KMS-11 (cell line): ENCODE measurements around the gene DUS1L.
A peak's percentile ranks its signal among the peaks of the same experiment; 100 is the strongest.

Source experiments
- H2AFZ ChIP-seq: fragments of 200-600 bp; sonication (generic); 2 replicates; pipeline ENCODE4 v1.6.1; 2016; ENCODE audit warnings: antibody characterized with exemption, mixed run types, low read depth
- H3K27ac ChIP-seq: fragments of 200-600 bp; sonication (generic); 2 replicates; pipeline ENCODE4 v1.6.1; 2016; ENCODE audit warnings: mild to moderate bottlenecking, mixed run types
- H3K27me3 ChIP-seq: fragments of 200-600 bp; sonication (generic); 2 replicates; pipeline ENCODE4 v1.6.1; 2017; ENCODE audit warnings: mild to moderate bottlenecking, low read depth, mixed run types, moderate library complexity; ENCODE audit not compliant: insufficient read depth
- H3K36me3 ChIP-seq: fragments of 200-600 bp; sonication (generic); 2 replicates; pipeline ENCODE4 v1.6.1; 2017; ENCODE audit warnings: mild to moderate bottlenecking, mixed run types; ENCODE audit not compliant: insufficient read depth
- H3K4me1 ChIP-seq: fragments of 200-600 bp; sonication (generic); 2 replicates; pipeline ENCODE4 v1.6.1; 2016; ENCODE audit warnings: mild to moderate bottlenecking, low read depth, mixed run types; ENCODE audit not compliant: poor library complexity, severe bottlenecking
- H3K4me2 ChIP-seq: fragments of 200-600 bp; sonication (generic); 2 replicates; pipeline ENCODE4 v1.7.0; 2016; ENCODE audit warnings: mild to moderate bottlenecking, mixed run types
- H3K4me3 ChIP-seq: fragments of 200-600 bp; sonication (generic); IDR thresholded peaks from 2 replicates; pipeline ENCODE4 v1.6.1; 2017; ENCODE audit warnings: low read depth, low read length, mixed read lengths; ENCODE audit not compliant: insufficient read depth
- H3K79me2 ChIP-seq: fragments of 200-600 bp; sonication (generic); 2 replicates; pipeline ENCODE4 v1.6.1; 2016; ENCODE audit warnings: low read depth, mixed run types; ENCODE audit not compliant: insufficient read depth
- H3K9ac ChIP-seq: fragments of 200-600 bp; sonication (generic); 2 replicates; pipeline ENCODE4 v1.6.1; 2016; ENCODE audit warnings: mild to moderate bottlenecking, mixed run types
- H4K20me1 ChIP-seq: fragments of 200-600 bp; sonication (generic); 2 replicates; pipeline ENCODE4 v1.6.1; 2016; ENCODE audit warnings: mild to moderate bottlenecking, mixed run types; ENCODE audit not compliant: insufficient read depth
- CTCF ChIP-seq: fragments of 200-600 bp; sonication (generic); conservative IDR thresholded peaks from 2 replicates; pipeline ENCODE4 v1.6.1; 2017; ENCODE audit warnings: low read depth, mild to moderate bottlenecking, antibody characterized with exemption, low read length, moderate library complexity, mixed read lengths

Gene DUS1L

DNA sequence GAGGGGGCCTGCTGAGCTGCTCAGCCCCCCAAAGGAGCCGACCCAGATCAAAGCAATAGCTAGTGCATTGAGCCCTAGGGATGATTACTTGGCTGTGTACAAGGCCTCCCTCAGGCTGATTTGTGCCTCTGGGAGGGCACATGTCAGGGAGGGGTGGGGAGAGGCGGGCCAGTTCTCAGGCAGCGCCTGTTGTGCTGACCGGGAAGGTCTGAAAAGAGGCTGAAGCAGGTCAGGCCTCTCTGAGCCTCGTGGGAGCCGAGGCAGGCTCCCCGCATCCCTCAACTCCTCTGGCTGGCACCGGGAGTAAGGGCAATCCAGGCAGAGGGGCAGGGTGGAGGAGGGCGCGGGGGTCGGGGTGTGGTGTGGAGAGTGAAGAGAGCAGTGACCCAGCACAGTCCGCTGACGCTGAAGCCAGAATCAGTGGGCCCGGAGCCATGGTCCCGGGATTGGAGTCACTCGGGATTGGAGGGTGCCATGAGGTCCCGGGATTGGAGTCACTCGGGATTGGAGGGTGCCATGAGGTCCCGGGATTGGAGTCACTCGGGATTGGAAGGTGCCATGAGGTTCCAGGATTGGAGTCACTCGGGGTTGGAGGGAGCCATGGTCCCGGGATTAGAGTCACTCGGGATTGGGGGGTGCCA, 31.1 kb downstream of the DUS1L start:
- H2AFZ ChIP-seq, result no peak overlapping the region
- H4K20me1 ChIP-seq, result no peaks in the 10 kb centered on the region
- H3K79me2 ChIP-seq, result no peaks in the 10 kb centered on the region; the same call in 1 of the 2 replicates
- no peak overlapping the region for H3K27ac ChIP-seq
- no peak overlapping the region for H3K9ac ChIP-seq
- no peak for TF ChIP-seq CTCF
- peaks cover 21% of the 10 kb centered on the region for H3K4me1 ChIP-seq
- no peaks in the 10 kb centered on the region for H3K36me3 ChIP-seq
- H3K4me3 ChIP-seq, result no peak overlapping the region
- H3K27me3 ChIP-seq, result no peaks in the 10 kb centered on the region
- H3K4me2 ChIP-seq, result no peak overlapping the region

DNA sequence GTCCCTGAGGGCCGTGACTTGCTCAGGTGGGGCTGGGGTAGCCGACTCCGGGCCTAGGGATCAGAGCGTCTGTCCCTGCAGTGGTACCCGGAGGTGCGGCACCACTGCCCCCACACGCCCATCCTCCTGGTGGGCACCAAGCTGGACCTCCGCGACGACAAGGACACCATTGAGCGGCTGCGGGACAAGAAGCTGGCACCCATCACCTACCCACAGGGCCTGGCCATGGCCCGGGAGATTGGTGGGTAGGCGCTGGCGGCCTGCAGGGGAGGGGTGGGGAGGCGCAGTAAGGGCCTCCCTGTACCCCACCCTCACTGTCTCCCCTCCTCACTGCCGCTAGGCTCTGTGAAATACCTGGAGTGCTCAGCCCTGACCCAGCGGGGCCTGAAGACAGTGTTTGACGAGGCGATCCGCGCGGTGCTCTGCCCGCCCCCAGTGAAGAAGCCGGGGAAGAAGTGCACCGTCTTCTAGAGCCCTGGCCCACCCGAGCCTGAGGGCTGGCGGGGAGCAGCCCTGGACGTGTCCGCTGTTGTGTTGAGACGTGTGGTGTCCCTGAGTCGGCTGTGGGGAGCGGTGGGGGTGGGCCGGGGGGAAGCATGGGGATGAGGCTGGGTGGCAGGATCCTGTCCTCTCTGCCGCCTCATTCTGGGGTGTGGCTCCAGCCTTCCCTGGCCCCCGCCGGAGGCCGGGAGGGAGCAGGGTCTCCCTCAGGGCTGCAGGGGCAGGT, 32.1 kb downstream of the DUS1L start:
- H4K20me1 ChIP-seq, result no peaks in the 10 kb centered on the region
- no peak for TF ChIP-seq CTCF
- no peaks in the 10 kb centered on the region for H3K36me3 ChIP-seq
- no peak overlapping the region for H3K9ac ChIP-seq
- no peaks in the 10 kb centered on the region for H3K27me3 ChIP-seq
- no peaks in the 10 kb centered on the region; the same call in 1 of the 2 replicates for H3K79me2 ChIP-seq
- peaks cover 21% of the 10 kb centered on the region for H3K4me1 ChIP-seq
- no peak overlapping the region for H3K27ac ChIP-seq
- peak overlapping the region; percentile 92; the same call in 1 of the 2 replicates for H3K4me2 ChIP-seq
- no peak overlapping the region for H2AFZ ChIP-seq
- H3K4me3 ChIP-seq, result no peak overlapping the region

GRCh38 chr17:82031885-82032627, 33.5 kb downstream of the DUS1L start:
- Histone ChIP-seq H3K9ac (peak overlapping the region; percentile 77), H3K79me2 (no peaks in the 10 kb centered on the region; the same call in 1 of the 2 replicates), H4K20me1 (no peaks in the 10 kb centered on the region), H3K4me1 (peaks cover 15% of the 10 kb centered on the region), H3K36me3 (no peaks in the 10 kb centered on the region), H2AFZ (peak overlapping the region; percentile 59), H3K4me2 (peak overlapping the region; percentile 92), H3K4me3 (no peak overlapping the region), H3K27ac (peak overlapping the region; percentile 28; the same call in 1 of the 2 replicates), H3K27me3 (no peaks in the 10 kb centered on the region)
- TF ChIP-seq CTCF, result no peak

DNA sequence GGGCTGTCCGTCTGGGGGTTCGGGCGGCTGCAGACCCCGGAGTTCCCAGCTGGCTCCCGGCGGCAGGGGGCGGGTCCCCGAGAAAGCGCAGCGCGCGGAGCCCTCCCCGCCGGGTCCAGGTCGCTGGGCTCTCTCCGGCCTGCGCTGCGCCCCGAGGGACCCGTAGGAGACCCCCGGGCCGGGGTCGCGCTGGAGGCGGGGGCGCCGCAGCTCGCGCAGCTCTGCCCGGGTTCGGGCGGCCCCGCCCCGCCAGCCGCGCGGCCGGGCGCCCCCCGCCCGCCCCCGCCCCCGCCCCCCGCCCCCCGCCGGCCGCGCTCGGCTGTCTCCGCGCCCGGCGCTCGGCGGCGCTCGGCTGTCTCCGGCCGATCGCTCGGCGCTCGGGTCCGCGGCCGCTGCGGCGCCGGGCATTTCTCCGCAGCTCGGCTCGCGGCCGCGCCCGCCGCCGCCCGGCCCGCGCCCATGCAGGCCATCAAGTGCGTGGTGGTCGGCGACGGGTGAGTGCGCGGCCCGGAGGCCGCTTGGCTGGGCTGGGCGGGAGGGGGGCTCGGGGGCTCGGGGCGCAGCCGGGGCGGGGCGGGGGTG, 34.2 kb downstream of the DUS1L start, which contains the start of gene RAC3:
Gene RAC3, plus strand, starts transcription at position 376 of the 582 bp plus-strand sequence. Its CDS starts 84 bp downstream, at position 460.
- Histone ChIP-seq H3K4me2 (peak within 1 kb of the TSS; percentile 92), H3K9ac (peak within 1 kb of the TSS; percentile 77), H4K20me1 (no peaks in the 10 kb centered on the region), H3K36me3 (no peaks in the 10 kb centered on the region), H3K4me3 (no peak within 1 kb of the TSS), H3K27me3 (no peaks in the 10 kb centered on the region), H3K4me1 (peaks cover 11% of the 10 kb centered on the region), H3K79me2 (no peaks in the 10 kb centered on the region), H2AFZ (peak within 1 kb of the TSS; percentile 75), H3K27ac (peak within 1 kb of the TSS; percentile 59)
- no peak for TF ChIP-seq CTCF
